ENCODE results near the gene SPPL3. TPM values are rescaled to one million over a fixed set of nuclear protein-coding genes. Genes with fewer than 3 reads are reported as not detected.

Gene SPPL3
- total RNA-seq, 1 experiment from 2014 or later, result 51.1 TPM

DNA sequence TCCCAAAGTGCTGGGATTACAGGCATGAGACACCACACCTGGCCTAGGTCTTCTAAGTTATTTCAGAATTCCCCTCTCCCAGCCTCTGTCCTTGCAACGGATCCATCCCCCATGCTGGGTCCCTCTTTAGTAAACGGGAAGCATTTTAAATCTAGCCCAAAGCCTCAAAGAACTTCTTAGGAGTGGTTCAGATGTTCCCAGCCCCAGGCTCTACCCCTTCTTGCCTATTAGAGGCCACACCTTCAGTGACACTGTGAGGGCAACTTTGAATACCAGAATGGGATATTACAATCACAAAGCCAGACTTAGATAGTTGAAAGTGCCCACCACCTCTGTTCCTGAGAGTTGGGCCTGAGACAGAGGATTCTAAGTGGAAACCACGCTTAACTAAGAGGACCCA, 18.1 kb upstream of the SPPL3 start:
- POLR2A ChIA-PET, result no interaction called here
- DNase-seq (ENCODE audit: low read depth, low spot score) (no peak), ATAC-seq (no peak; the same call in 1 of the 2 replicates)
- Histone ChIP-seq H3K4me1 (ENCODE audit: control insufficient read depth, insufficient read depth, low read length) (no peaks in the 10 kb centered on the region), H3K4me3 (ENCODE audit: low read depth in 2 of 2, low read length in 2 of 2) (no peak overlapping the region), H3K27me3 (ENCODE audit: control insufficient read depth, insufficient read depth, low read length) (no peaks in the 10 kb centered on the region), H3K27ac (ENCODE audit: low read length) (no peak overlapping the region), H3K36me3 (ENCODE audit: control insufficient read depth, insufficient read depth, low read length) (no peaks in the 10 kb centered on the region), H3K9me3 (ENCODE audit: control insufficient read depth, insufficient read depth, low read depth, low read length) (peaks cover 7% of the 10 kb centered on the region; the same call in 1 of the 2 replicates)
- BruUV-seq (replicated peaks), result no TSS peak
- CTCF ChIA-PET, result no interaction called here
- TF ChIP-seq POLR2AphosphoS5 (IDR thresholded peaks at IDR 0.05; ENCODE audit: low read depth, low read length), result no peak
- TF ChIP-seq, protein P1, sequence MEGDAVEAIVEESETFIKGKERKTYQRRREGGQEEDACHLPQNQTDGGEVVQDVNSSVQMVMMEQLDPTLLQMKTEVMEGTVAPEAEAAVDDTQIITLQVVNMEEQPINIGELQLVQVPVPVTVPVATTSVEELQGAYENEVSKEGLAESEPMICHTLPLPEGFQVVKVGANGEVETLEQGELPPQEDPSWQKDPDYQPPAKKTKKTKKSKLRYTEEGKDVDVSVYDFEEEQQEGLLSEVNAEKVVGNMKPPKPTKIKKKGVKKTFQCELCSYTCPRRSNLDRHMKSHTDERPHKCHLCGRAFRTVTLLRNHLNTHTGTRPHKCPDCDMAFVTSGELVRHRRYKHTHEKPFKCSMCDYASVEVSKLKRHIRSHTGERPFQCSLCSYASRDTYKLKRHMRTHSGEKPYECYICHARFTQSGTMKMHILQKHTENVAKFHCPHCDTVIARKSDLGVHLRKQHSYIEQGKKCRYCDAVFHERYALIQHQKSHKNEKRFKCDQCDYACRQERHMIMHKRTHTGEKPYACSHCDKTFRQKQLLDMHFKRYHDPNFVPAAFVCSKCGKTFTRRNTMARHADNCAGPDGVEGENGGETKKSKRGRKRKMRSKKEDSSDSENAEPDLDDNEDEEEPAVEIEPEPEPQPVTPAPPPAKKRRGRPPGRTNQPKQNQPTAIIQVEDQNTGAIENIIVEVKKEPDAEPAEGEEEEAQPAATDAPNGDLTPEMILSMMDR (IDR thresholded peaks at IDR 0.05), result no peak
- TF ChIP-seq, protein P2, sequence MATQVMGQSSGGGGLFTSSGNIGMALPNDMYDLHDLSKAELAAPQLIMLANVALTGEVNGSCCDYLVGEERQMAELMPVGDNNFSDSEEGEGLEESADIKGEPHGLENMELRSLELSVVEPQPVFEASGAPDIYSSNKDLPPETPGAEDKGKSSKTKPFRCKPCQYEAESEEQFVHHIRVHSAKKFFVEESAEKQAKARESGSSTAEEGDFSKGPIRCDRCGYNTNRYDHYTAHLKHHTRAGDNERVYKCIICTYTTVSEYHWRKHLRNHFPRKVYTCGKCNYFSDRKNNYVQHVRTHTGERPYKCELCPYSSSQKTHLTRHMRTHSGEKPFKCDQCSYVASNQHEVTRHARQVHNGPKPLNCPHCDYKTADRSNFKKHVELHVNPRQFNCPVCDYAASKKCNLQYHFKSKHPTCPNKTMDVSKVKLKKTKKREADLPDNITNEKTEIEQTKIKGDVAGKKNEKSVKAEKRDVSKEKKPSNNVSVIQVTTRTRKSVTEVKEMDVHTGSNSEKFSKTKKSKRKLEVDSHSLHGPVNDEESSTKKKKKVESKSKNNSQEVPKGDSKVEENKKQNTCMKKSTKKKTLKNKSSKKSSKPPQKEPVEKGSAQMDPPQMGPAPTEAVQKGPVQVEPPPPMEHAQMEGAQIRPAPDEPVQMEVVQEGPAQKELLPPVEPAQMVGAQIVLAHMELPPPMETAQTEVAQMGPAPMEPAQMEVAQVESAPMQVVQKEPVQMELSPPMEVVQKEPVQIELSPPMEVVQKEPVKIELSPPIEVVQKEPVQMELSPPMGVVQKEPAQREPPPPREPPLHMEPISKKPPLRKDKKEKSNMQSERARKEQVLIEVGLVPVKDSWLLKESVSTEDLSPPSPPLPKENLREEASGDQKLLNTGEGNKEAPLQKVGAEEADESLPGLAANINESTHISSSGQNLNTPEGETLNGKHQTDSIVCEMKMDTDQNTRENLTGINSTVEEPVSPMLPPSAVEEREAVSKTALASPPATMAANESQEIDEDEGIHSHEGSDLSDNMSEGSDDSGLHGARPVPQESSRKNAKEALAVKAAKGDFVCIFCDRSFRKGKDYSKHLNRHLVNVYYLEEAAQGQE (IDR thresholded peaks at IDR 0.05; ENCODE audit: insufficient read depth in 1 of 2, low read depth in 2 of 2, low read length in 1 of 2), result no peak
- TF ChIP-seq SIN3A (IDR thresholded peaks at IDR 0.05; ENCODE audit: borderline replicate concordance, insufficient read depth, low read depth, low read length), result no peak
- TF ChIP-seq TCF7L2 (IDR thresholded peaks at IDR 0.05; ENCODE audit: low read depth, low read length), result no peak
- in situ Hi-C loops (cut with HindIII; ENCODE audit: low pct_unique_long_range_greater_than_20kb, low sequenced_read_pairs) (no loop called here), intact Hi-C loops (cut with micrococcal nuclease; ENCODE audit: unreplicated experiment) (no loop called here)

DNA sequence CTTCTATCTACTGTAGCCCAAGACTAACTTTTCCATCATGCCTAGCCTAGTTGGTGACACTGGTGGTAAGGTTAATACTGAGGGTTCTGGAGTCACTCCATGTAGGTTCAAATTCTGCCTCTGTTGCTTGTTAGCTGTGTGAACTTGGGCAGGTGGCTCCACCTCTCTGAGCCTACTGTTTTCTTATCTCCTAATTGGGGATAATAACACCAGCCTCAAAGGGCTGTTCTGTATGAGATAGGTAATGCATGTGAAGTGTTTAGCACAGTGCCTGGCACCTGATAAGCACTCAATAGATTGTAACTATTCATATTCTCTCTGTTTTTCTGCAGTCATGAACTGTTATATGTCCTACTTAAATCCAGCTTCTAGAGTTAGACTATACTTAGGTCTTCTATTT, 17.5 kb upstream of the SPPL3 start:
- BruUV-seq (replicated peaks), result no TSS peak
- CTCF ChIA-PET, result no interaction called here
- peaks cover 7% of the 10 kb centered on the region; the same call in 1 of the 2 replicates for H3K9me3 ChIP-seq (ENCODE audit: control insufficient read depth, insufficient read depth, low read depth, low read length)
- ATAC-seq (no peak), DNase-seq (ENCODE audit: low read depth, low spot score) (no peak)
- no peaks in the 10 kb centered on the region for H3K27me3 ChIP-seq (ENCODE audit: control insufficient read depth, insufficient read depth, low read length)
- no peak for TF ChIP-seq SIN3A (IDR thresholded peaks at IDR 0.05; ENCODE audit: borderline replicate concordance, insufficient read depth, low read depth, low read length)
- TF ChIP-seq, protein P1 (IDR thresholded peaks at IDR 0.05), result no peak
- TF ChIP-seq, protein P2 (IDR thresholded peaks at IDR 0.05; ENCODE audit: insufficient read depth in 1 of 2, low read depth in 2 of 2, low read length in 1 of 2), result no peak
- POLR2A ChIA-PET, result no interaction called here
- no peak overlapping the region for H3K27ac ChIP-seq (ENCODE audit: low read length)
- in situ Hi-C loops (cut with HindIII; ENCODE audit: low pct_unique_long_range_greater_than_20kb, low sequenced_read_pairs) (no loop called here), intact Hi-C loops (cut with micrococcal nuclease; ENCODE audit: unreplicated experiment) (no loop called here)
- H3K4me3 ChIP-seq (ENCODE audit: low read depth in 2 of 2, low read length in 2 of 2), result no peak overlapping the region
- no peaks in the 10 kb centered on the region for H3K4me1 ChIP-seq (ENCODE audit: control insufficient read depth, insufficient read depth, low read length)
- no peaks in the 10 kb centered on the region for H3K36me3 ChIP-seq (ENCODE audit: control insufficient read depth, insufficient read depth, low read length)
